PC-9 (cell line): ENCODE measurements around the gene CTSL. TPM values are rescaled to one million over a fixed set of nuclear protein-coding genes. Genes with fewer than 3 reads are reported as not detected.

Experiments used
- BruUV-seq: library from RNA; stranded (reverse); fragments of 400-500 nt; replicated peaks from 2 replicates; lab custom pipeline; 2021; lab: Mats Ljungman, UMichigan
- CTCF ChIA-PET: fragments of 300-600 bp; sonication (Branson Sonifier 250); formaldehyde crosslinking; loops from one replicate; lab custom pipeline; 2022; ENCODE audit warnings: antibody characterized with exemption; lab: Charles Lee
- POLR2A ChIA-PET: fragments of 300-600 bp; sonication (Branson Sonifier 250); formaldehyde crosslinking; loops from one replicate; lab custom pipeline; 2022; ENCODE audit warnings: antibody characterized with exemption; ENCODE audit not compliant: unreplicated experiment; lab: Charles Lee
- DNase-seq, 2 experiments: peaks; one replicate each; pipeline versions ENCODE4 v3.0.0 to v3.0.0-alpha.2; 2015 to 2022; ENCODE audit warnings: mixed read lengths in 1 of 2
- H2AFZ ChIP-seq: fragments of 200-600 bp; sonication (generic); 2 replicates; pipeline ENCODE4 v1.8.1; 2017; ENCODE audit warnings: antibody characterized with exemption
- H3F3A ChIP-seq: fragments of 200-600 bp; sonication (generic); 2 replicates; pipeline ENCODE4 v1.8.1; 2017; ENCODE audit warnings: antibody characterized with exemption, mild to moderate bottlenecking, low read depth; ENCODE audit not compliant: insufficient read depth
- H3K27ac ChIP-seq: fragments of 200-600 bp; sonication (generic); 2 replicates; pipeline ENCODE4 v1.6.1; 2016; ENCODE audit warnings: mixed run types
- H3K27me3 ChIP-seq: fragments of 200-600 bp; sonication (generic); 2 replicates; pipeline ENCODE4 v1.6.1; 2016; ENCODE audit warnings: low read depth, mixed run types; ENCODE audit not compliant: insufficient read depth
- H3K36me3 ChIP-seq: fragments of 200-600 bp; sonication (generic); 2 replicates; pipeline ENCODE4 v1.6.1; 2016; ENCODE audit warnings: low read depth, mixed run types
- H3K4me1 ChIP-seq: fragments of 200-600 bp; sonication (generic); replicated peaks from 2 replicates; pipeline ENCODE4 v1.6.1; 2016; ENCODE audit warnings: mixed run types; ENCODE audit not compliant: insufficient read depth
- H3K4me2 ChIP-seq: fragments of 200-600 bp; sonication (generic); 2 replicates; pipeline ENCODE4 v1.6.1; 2017; ENCODE audit warnings: mixed run types
- H3K4me3 ChIP-seq: fragments of 200-600 bp; sonication (generic); 2 replicates; pipeline ENCODE4 v1.6.1; 2016; ENCODE audit warnings: mixed run types
- H3K79me2 ChIP-seq: fragments of 200-600 bp; sonication (generic); 2 replicates; pipeline ENCODE4 v1.6.1; 2017; ENCODE audit warnings: low read depth, mixed run types
- H3K9me2 ChIP-seq: fragments of 200-600 bp; sonication (generic); 2 replicates; pipeline ENCODE4 v1.8.1; 2017; ENCODE audit warnings: mild to moderate bottlenecking; ENCODE audit not compliant: insufficient read depth
- H3K9me3 ChIP-seq: fragments of 200-600 bp; sonication (generic); 2 replicates; pipeline ENCODE4 v1.8.1; 2016; ENCODE audit warnings: low read depth; ENCODE audit not compliant: insufficient read depth
- H4K20me1 ChIP-seq: fragments of 200-600 bp; sonication (generic); 2 replicates; pipeline ENCODE4 v1.8.1; 2017; ENCODE audit not compliant: insufficient read depth
- CTCF ChIP-seq: fragments of 200-600 bp; sonication (generic); conservative IDR thresholded peaks from 2 replicates; pipeline ENCODE4 v1.6.1; 2017; ENCODE audit warnings: mixed run types, antibody characterized with exemption, mild to moderate bottlenecking, moderate library complexity
- EZH2 ChIP-seq: fragments of 200-600 bp; sonication (generic); IDR thresholded peaks from 2 replicates; pipeline ENCODE4 v1.8.0; 2017; ENCODE audit warnings: antibody characterized with exemption, low read depth
- intact Hi-C: fragments of 100-400 bp; cut with micrococcal nuclease; formaldehyde crosslinking; loops from one replicate; pipeline ENCODE4 v1.10.0; 2022; ENCODE audit not compliant: unreplicated experiment
- total RNA-seq: library from RNA; stranded (reverse); gene quantifications from 2 replicates; pipeline ENCODE4 v1.2.3, GENCODE V29; 2021

The CTSL gene
- total RNA-seq, 1 experiment from 2014 or later: 82.6 TPM

GRCh38 chr9:87677776-87678587 lies 47.9 kb upstream of the CTSL start:
- POLR2A ChIA-PET: no interaction called here

GRCh38 chr9:87678650-87679355 lies 47.1 kb upstream of the CTSL start:
- no peaks in the 10 kb centered on the region for H3K36me3 ChIP-seq
- no peak overlapping the region for H3K4me2 ChIP-seq
- H3K27me3 ChIP-seq: no peaks in the 10 kb centered on the region
- POLR2A ChIA-PET: no interaction called here
- no peaks in the 10 kb centered on the region for H3K9me2 ChIP-seq
- H3K79me2 ChIP-seq: no peaks in the 10 kb centered on the region
- no peaks in the 10 kb centered on the region for H3K4me1 ChIP-seq
- no TSS peak for BruUV-seq
- no peaks in the 10 kb centered on the region for H4K20me1 ChIP-seq
- no peak overlapping the region for H3K27ac ChIP-seq
- TF ChIP-seq CTCF: peak; percentile 88
- TF ChIP-seq EZH2: no peak
- intact Hi-C loops: loop anchor here (1.0 kb wide), 2 partner anchors 134 to 362 kb away; no protein-coding TSS in a partner anchor
- CTCF ChIA-PET: interaction anchor here (0.6 kb wide), 1 partner anchor 849 kb away, joined by 3 read pairs; no protein-coding TSS in a partner anchor
- peak; percentile 50 to 59 for DNase-seq
- H3K9me3 ChIP-seq: no peaks in the 10 kb centered on the region
- H3F3A ChIP-seq: no peaks in the 10 kb centered on the region
- no peak overlapping the region for H3K4me3 ChIP-seq
- no peak overlapping the region for H2AFZ ChIP-seq

More at GRCh38 chr9:87677776-87678587, 47.9 kb upstream of the CTSL start:
- no peaks in the 10 kb centered on the region for H3K27me3 ChIP-seq
- intact Hi-C loops: loop anchor here (1.0 kb wide), 2 partner anchors 135 to 363 kb away; no protein-coding TSS in a partner anchor
- H3K4me3 ChIP-seq: no peak overlapping the region
- H3K27ac ChIP-seq: no peak overlapping the region
- DNase-seq: no peak
- H3K79me2 ChIP-seq: no peaks in the 10 kb centered on the region
- no peak overlapping the region for H2AFZ ChIP-seq
- no TSS peak for BruUV-seq
- H3K4me2 ChIP-seq: no peak overlapping the region
- CTCF ChIA-PET: interaction anchor here (0.6 kb wide), 3 partner anchors 340 to 850 kb away, joined by 3 read pairs; no protein-coding TSS in a partner anchor
- no peaks in the 10 kb centered on the region for H3K9me3 ChIP-seq
- H3K4me1 ChIP-seq: no peaks in the 10 kb centered on the region
- H3K36me3 ChIP-seq: no peaks in the 10 kb centered on the region
- H3F3A ChIP-seq: no peaks in the 10 kb centered on the region
- TF ChIP-seq CTCF (no peak), EZH2 (no peak)
- no peaks in the 10 kb centered on the region for H4K20me1 ChIP-seq
- H3K9me2 ChIP-seq: no peaks in the 10 kb centered on the region

GRCh38 chr9:87681271-87682061 lies 44.5 kb upstream of the CTSL start:
- BruUV-seq: no TSS peak
- H3K9me3 ChIP-seq: no peaks in the 10 kb centered on the region
- no peaks in the 10 kb centered on the region for H3K9me2 ChIP-seq
- no peaks in the 10 kb centered on the region for H3K79me2 ChIP-seq
- H3K36me3 ChIP-seq: 0 out of 2 replicates have a peak, but pooled peaks cover under 1% of the 10 kb centered on the region
- H3K4me2 ChIP-seq: no peak overlapping the region
- no peaks in the 10 kb centered on the region for H4K20me1 ChIP-seq
- H2AFZ ChIP-seq: no peak overlapping the region
- H3F3A ChIP-seq: peaks cover 3% of the 10 kb centered on the region; the same call in 1 of the 2 replicates
- H3K27ac ChIP-seq: no peak overlapping the region
- intact Hi-C loops: loop anchor here (10.0 kb wide), 1 partner anchor 893 kb away; no protein-coding TSS in a partner anchor
- H3K4me1 ChIP-seq: 0 out of 2 replicates have a peak, but pooled peaks cover 5% of the 10 kb centered on the region
- no peak for DNase-seq
- H3K4me3 ChIP-seq: no peak overlapping the region
- CTCF ChIA-PET: no interaction called here
- TF ChIP-seq EZH2 (no peak), CTCF (no peak)
- H3K27me3 ChIP-seq: no peaks in the 10 kb centered on the region
- POLR2A ChIA-PET: interaction anchor here (0.6 kb wide), 1 partner anchor 1813 kb away, joined by 5 read pairs; no protein-coding TSS in a partner anchor
